Mesodermal cell (in vitro differentiated cells): Measurements from ENCODE around the gene RPL22L1.
"Not testable (repeated sequence)": the region's sequence is repeated elsewhere in the genome, so short reads cannot be mapped to it uniquely, and the experiment has no call there.

ENCODE experiments used
- H3K27ac ChIP-seq: 2 replicates; pipeline ENCODE4 v1.7.0; 2013; ENCODE audit warnings: mild to moderate bottlenecking, low read depth, low read length, moderate library complexity; ENCODE audit not compliant: severe bottlenecking
- H3K36me3 ChIP-seq: 2 replicates; pipeline ENCODE4 v1.7.1; 2013; ENCODE audit warnings: mild to moderate bottlenecking, low read length, moderate library complexity; ENCODE audit not compliant: control insufficient read depth, insufficient read depth
- H3K4me1 ChIP-seq: one replicate; pipeline ENCODE4 v1.7.1; 2013; ENCODE audit warnings: mild to moderate bottlenecking, low read length; ENCODE audit not compliant: insufficient read depth, control insufficient read depth, poor library complexity, severe bottlenecking
- H3K4me3 ChIP-seq: 2 replicates; pipeline ENCODE4 v1.7.0; 2013; ENCODE audit warnings: low read length, control low read depth, mild to moderate bottlenecking; ENCODE audit not compliant: insufficient read depth, poor library complexity, severe bottlenecking; ENCODE audit errors: extremely low read depth
- H3K9me3 ChIP-seq: 2 replicates; pipeline ENCODE4 v1.7.1; 2013; ENCODE audit warnings: mild to moderate bottlenecking, low read length, moderate library complexity; ENCODE audit not compliant: control insufficient read depth
- WGBS, 2 experiments: methylation state at CpG; one replicate each; pipeline ENCODE4 v1.1.5; 2013; ENCODE audit warnings: missing lambda C conversion rate in 2 of 2; ENCODE audit not compliant: insufficient coverage in 2 of 2; 5-methylcytosine and 5-hydroxymethylcytosine counted together

The RPL22L1 gene

DNA sequence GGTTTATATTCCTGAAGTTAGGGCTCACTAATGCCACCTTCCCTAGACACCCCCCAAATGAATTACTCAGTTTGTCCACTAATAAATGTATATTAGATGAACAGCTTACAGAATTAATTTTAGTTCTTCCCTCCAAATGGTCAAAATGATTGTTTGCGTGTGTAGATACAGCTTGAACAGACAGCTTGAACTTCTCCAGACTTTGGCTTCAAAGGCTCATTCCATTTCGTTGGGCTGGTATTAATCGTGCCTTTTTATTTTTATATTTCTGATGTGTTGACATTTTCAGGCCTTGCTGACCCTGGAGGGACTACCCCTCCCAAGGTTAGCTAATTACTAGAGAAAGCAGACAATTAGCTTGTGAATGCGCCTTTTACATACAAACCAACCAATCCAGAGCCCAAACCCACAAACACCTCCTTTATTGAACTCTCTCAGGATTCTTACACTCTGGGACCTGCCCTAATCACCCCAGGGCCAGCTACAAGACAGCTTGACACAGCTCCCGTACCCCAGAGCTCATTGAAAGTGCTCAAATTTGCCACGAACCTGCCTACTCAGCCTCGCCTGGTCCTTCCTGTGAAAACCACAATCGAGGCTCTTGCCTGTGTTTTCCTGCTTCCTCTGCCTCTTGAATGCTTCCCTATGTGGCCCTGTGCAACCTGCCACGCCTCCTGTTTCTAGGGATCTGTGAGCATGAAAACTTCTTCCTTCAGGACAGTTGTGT, 40.3 kb downstream of the RPL22L1 start:
- H3K27ac ChIP-seq = no peak overlapping the region
- H3K4me1 ChIP-seq = peaks cover 5% of the 10 kb centered on the region
- no peaks in the 10 kb centered on the region for H3K36me3 ChIP-seq
- 76 to 83% methylated on average over 6 to 8 of the region's 9 CpGs for WGBS, 2 experiments
- H3K9me3 ChIP-seq = no peaks in the 10 kb centered on the region
- H3K4me3 ChIP-seq = no peak overlapping the region

DNA sequence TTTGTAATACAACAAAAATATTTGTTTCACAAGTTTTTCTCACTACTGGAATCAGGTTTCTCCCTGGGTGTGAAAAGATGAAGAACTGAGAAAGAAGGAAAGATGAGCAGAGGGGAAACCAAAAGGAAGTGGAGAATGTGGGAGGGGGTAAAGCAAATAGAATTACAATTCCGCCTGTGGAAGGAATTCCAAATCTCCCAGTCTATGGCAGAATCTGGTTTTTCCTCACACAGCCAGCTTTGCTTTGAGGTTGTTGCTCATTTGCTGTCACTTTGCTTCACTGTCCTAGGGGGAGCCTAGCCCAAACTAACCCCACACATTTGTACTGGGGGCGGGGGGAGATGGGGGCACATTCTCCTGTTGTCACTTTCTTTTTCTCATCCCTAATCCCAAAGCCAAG, 43.9 kb downstream of the RPL22L1 start:
- Histone ChIP-seq H3K9me3 (no peaks in the 10 kb centered on the region), H3K27ac (no peak overlapping the region), H3K4me3 (no peak overlapping the region), H3K36me3 (no peaks in the 10 kb centered on the region), H3K4me1 (peaks cover 5% of the 10 kb centered on the region)
- 67% methylated on average over 1 of the region's 2 CpGs for WGBS, 2 experiments

DNA sequence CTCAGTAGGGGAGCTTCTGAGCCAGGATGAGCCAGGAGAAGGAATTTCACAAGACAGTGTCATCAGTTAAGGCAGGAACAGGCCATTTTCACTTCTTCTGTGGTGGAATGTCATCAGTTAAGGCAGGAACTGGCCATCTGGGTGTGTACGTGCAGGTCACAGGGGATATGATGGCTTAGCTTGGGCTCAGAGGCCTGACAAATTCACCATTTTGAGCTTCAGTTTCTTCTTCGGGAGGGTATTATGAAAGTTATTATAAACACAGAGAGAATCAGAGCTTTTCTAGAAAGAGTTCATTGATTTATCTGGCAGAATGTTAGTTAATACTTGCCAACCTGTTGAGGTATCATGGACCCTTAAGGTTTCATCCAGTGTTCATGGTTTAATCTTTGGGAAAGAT, 46.4 kb downstream of the RPL22L1 start:
- WGBS, 2 experiments = 73% methylated on average over 2 of the region's 2 CpGs; no CpG with 5 or more reads in 1 of the 2 experiments
- not testable (repeated sequence) for H3K27ac ChIP-seq, H3K36me3 ChIP-seq, H3K4me1 ChIP-seq, H3K4me3 ChIP-seq, H3K9me3 ChIP-seq

DNA sequence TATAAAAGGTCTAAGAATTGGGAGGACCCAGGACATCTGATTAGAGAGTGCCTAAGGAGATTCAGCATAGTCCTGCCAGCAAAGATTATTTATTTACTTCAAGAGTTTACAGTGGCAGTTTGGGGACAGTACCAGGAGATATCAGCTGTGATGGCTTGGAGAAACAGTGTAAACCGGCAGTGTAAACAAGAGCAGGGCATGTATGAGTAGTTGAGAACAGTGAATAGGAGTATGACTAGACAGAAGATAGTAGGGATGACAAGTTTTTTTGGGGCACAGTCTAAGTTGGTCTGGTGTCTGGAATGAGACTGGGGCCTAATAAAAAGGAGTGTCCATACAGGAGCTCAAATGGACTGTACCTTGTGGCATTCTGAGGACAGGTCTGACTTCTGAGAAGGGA, 51.7 kb downstream of the RPL22L1 start:
- H3K27ac ChIP-seq = not testable (repeated sequence)
- no CpG with 5 or more reads among the region's 1 CpG for WGBS, 2 experiments

DNA sequence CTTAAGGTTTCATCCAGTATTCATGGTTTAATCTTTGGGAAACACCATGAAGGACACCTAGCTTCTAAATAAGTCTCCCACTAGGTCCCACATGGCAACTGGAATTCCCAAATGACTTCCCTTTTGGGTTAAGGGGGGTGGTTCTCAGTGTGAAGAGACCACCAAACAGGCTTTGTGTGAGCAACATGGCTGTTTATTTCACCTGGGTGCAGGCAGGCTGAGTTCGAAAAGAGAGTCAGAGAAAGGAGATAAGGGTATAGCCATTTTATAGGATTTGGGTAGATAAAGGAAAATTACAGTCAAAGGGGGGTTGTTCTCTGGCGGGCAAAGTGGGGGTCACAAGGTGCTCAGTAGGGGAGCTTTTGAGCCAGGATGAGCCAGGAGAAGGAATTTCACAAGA, 52.5 kb downstream of the RPL22L1 start:
- not testable (repeated sequence) for H3K27ac ChIP-seq, H3K4me3 ChIP-seq, H3K9me3 ChIP-seq, H3K36me3 ChIP-seq, H3K4me1 ChIP-seq
- 25 to 33% methylated on average over 1 of the region's 2 CpGs for WGBS, 2 experiments

More for the DNA sequence above, 51.7 kb downstream of the RPL22L1 start:
- not testable (repeated sequence) for H3K36me3 ChIP-seq, H3K9me3 ChIP-seq, H3K4me1 ChIP-seq, H3K4me3 ChIP-seq

DNA sequence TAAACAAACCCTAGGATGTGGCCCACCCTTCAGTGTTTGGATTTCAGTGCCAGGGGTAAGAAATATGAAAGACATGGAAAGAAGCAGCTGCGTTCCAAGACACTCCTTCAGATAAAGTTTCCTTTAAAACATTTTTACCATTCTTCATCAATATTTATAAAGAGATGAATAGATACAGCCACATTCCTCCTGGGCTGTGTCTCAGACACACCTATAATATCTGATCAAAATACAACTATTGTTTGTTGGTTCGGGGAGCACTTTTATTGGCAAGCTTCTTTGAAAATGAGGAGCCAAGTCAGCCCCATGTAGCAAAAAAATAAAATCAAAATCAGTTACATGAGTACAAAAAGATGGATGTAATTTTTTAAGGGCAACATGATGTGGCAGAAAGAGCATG, 53.2 kb downstream of the RPL22L1 start:
- no CpG with 5 or more reads among the region's 2 CpGs for WGBS, 2 experiments
- Histone ChIP-seq H3K9me3 (no peaks in the 10 kb centered on the region), H3K4me3 (no peak overlapping the region), H3K36me3 (no peaks in the 10 kb centered on the region), H3K4me1 (no peaks in the 10 kb centered on the region), H3K27ac (no peak overlapping the region)

DNA sequence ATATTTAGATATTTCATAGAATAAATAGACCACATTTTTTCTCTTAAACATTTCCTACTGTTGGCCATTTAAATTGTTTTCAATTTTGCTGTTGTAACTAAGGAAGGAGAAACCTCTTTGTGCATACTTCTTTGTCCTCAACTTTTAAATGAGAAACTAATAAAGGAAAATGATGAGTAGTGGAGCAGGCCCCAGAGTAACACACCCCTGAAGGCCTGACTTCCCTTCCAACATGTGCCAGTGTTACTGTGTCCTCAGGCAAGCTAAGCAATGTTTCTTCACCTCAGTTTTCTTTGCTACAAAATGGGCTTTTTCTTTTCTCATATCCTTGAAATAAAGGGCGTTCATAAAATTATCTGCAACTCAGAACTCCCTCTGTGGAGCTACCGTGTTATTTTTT, 53.7 kb downstream of the RPL22L1 start:
- H3K9me3 ChIP-seq = no peaks in the 10 kb centered on the region
- H3K4me1 ChIP-seq = no peaks in the 10 kb centered on the region
- no peaks in the 10 kb centered on the region for H3K36me3 ChIP-seq
- no peak overlapping the region for H3K27ac ChIP-seq
- no peak overlapping the region for H3K4me3 ChIP-seq
- WGBS, 2 experiments = 80 to 93% methylated on average over 2 of the region's 2 CpGs

DNA sequence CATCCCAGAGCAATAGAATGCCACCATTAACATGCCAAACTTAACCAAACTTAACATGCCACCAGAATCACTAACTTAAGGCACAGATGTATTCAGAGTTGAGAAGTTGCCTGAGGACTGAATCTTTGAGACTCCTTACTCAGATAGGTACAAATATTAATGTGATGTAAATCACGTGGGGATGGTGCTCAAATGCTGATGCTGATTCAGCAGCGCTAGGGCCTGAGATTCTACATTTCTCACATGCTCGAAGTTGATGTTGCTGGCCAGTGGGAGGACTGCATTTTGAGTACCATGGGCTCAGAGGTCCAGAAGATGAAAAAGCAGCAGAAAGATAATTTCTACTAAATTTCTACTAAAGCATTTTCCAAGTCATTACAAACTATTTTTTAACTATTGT, 54.1 kb downstream of the RPL22L1 start:
- Histone ChIP-seq H3K27ac (no peak overlapping the region), H3K9me3 (no peaks in the 10 kb centered on the region), H3K36me3 (no peaks in the 10 kb centered on the region), H3K4me1 (no peaks in the 10 kb centered on the region), H3K4me3 (no peak overlapping the region)
- WGBS, 2 experiments = 58 to 92% methylated on average over 2 to 3 of the region's 3 CpGs

DNA sequence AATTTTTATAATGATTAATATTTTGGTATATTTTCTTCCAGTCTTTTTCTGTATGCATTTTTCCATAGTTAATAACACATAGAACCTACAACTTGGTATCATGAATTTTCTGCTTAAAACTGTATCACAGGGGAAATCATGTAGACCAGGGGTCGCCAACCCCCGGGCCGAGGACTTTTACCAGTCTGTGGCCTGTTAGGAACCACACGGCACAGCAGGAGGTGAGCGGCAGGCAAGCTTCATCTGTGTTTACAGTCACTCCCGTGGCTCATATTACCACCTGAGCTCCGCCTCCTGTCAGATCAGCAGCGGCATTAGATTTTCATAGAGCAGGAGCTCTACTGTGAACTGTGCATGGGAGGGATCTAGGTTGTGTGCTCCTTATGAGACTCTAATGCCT, 54.7 kb downstream of the RPL22L1 start:
- 17 to 39% methylated on average over 7 to 8 of the region's 8 CpGs for WGBS, 2 experiments
- Histone ChIP-seq H3K4me1 (no peaks in the 10 kb centered on the region), H3K9me3 (no peaks in the 10 kb centered on the region), H3K36me3 (no peaks in the 10 kb centered on the region), H3K4me3 (no peak overlapping the region), H3K27ac (no peak overlapping the region)
